Cortex of kidney (tissue), 1 donor: ENCODE measurements around the gene IL20RB.
"Not testable (repeated sequence)": the region's sequence is repeated elsewhere in the genome, so short reads cannot be mapped to it uniquely, and the experiment has no call there.

Experiments
- DNase-seq: peaks from one replicate; lab custom pipeline; 2025; lab: John Stamatoyannopoulos, UW

The IL20RB gene

GRCh38 chr3:136987398-136987980 lies 29.7 kb downstream of the IL20RB start:
- not testable (repeated sequence) for DNase-seq

DNA sequence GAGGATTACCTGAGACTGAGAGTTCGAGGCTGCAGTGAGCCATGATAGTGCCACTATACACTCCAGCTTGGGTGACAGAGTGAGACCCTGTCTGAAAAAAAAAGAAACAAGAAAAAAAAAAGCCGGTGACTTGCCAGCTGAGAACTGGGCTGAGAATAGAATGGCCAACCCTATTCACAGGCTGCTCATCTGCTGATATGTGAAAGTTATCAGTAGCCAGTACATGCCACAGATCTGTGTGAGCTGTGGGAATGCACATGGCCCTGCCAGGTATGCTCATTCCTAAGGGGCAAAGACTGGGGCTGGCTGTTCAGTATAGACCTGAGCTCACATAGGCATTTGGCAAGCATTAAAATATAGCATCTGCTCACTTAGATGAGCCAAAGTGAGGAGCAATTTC lies 30.9 kb downstream of the IL20RB start:
- no peak for DNase-seq

GRCh38 chr3:136989781-136990524 lies 32.2 kb downstream of the IL20RB start:
- no peak for DNase-seq

DNA sequence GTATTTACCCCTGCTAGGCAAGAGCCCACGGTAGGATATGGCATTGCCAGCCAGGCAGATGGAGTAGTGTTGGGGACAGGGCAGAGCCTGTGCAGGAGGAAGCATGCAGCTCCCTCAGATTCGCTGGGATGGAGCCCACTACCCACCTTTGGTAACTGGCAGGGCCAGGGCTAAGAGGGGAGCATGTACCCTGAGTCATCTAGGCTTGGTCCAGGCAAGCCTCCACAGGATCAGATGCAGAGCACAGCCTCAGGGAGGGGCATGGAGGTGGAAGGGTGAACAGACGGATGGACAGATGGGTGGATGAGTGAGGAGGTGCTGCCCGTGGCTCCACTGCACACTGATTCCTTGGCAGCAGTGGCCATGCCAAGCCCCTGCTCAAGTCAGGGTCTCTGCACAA lies 33.0 kb downstream of the IL20RB start:
- DNase-seq, result no peak

- no peak for DNase-seq
Observed at GRCh38 chr3:136992115-136992514, 34.3 kb downstream of the IL20RB start.

DNA sequence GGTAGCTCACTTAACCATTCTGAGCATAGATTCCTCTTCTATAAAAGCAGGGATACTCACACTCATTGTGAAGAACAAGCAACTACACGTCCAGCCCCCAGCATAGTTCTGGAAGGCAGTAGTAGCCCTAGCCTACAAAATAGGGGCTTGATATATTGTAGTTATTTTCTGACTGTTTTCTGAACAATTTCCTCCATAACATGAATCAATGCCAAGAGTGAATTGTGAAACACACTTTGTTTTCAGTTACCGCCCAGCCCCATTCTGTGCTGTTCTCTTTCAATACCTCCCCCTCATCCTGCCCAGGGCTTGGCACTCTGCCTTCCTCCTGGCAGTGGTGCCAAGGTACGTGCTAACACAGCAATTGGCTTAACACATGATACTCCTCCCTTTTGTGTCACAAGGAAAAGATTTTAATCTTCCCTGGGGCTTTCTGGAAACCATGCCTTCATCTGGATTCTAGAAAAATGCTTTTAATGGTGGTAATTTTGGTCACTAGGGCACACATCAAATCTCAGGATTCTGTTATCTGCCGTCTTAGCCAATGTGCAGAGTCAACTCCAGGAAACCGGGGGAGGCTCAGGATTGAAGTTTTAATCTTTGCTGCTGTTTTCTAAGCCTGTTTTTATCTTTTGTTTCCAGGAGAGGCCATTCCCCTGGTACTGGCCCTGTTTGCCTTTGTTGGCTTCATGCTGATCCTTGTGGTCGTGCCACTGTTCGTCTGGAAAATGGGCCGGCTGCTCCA lies 37.2 kb downstream of the IL20RB start:
- DNase-seq, result no peak

GRCh38 chr3:136995652-136996051 lies 37.9 kb downstream of the IL20RB start:
- DNase-seq, result no peak

DNA sequence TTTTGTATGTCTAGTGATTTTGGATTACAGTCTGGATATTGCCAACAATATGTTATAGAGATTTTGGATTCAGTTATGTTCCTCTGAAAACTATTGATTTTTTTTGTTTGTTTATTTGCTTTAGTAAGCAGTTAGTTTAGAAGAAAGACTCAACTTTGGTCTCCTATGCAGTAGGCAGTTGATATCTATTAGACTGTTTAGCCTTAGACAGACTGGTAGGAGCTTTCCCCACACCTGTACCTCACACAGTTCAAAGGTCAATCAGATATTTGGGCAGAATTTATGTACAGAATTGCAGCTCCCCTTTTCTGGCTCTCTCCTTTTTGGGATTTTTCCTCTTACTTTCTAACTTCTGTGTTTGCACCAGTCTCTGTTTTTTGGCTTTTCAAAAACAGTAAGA lies 42.3 kb downstream of the IL20RB start:
- DNase-seq, result no peak

DNA sequence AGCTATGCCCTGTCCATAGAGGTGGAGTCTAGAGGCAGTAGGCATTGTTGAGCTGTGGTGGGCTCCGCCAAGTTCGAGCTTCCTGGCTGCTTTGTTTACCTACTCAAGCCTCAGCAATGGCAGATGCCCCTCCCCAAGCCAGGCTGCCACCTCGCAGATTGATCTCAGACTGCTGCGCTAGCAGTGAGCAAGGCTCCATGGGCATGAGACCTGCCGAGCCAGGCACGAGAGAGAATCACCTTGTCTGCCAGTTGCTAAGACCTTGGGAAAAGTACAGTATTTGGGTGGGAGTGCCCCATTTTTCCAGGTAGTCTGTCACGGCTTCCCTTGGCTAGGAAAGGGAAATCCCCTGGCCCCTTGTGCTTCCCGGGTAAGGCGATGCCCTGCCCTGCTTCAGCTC lies 49.6 kb downstream of the IL20RB start:
- not testable (repeated sequence) for DNase-seq

DNA sequence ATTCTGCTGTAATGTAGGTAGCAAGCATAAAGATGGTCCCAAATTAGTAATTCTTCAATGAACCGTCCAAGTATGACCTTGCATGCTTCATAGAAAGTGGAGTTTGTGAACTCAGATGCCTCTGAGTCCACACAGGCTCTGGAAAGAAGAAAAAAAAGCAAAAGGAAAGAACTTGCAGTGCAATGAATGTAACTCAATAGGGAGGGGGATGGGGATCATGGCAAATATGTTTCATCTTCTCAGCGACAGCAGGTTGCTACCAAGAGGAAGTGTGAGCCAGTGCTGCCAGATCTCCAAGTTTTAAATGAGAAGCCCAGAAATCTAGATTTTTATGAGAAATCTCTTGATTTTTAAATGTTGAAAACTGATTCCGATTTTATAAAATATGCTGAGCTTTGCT lies 50.3 kb downstream of the IL20RB start:
- DNase-seq, result no peak

DNA sequence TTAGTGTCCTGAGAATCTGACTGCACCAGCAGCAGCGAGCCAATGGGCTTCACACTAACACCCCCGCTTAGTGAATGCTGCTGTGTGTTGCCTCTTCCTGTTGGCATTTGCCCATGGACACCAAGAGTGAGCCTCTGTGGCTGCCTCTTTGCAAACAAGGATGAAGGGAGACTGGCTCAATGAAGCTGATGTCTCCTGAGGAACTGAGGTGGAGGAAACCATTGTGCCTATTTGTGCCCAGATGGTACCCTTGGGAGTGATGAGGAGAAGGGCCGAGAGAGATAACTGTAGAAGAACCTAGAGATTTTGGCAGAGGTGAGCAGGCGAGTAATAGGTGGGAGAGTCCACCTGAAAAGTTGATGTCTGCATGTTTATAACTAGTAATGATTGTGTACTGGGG lies 51.2 kb downstream of the IL20RB start:
- no peak for DNase-seq

GRCh38 chr3:137010137-137010536 lies 52.4 kb downstream of the IL20RB start:
- no peak for DNase-seq

GRCh38 chr3:137011153-137011552 lies 53.4 kb downstream of the IL20RB start:
- no peak for DNase-seq

GRCh38 chr3:137012097-137012501 lies 54.3 kb downstream of the IL20RB start:
- no peak for DNase-seq

GRCh38 chr3:137013951-137014688 lies 56.3 kb downstream of the IL20RB start:
- DNase-seq, result no peak

DNA sequence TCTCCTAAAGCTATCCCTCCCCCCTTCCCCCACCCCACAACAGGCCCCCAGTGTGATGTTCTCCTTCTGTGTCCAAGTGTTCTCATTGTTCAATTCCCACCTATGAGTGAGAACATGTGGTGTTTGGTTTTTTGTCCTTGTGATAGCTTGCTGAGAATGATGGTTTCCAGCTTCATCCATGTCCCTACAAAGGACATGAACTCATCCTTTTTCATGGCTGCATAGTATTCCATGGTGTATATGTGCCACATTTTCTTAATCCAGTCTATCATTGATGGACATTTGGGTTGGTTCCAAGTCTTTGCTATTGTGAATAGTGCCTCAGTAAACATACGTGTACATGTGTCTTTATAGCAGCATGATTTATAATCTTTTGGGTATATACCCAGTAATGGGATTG lies 59.5 kb downstream of the IL20RB start:
- DNase-seq, result not testable (repeated sequence)

DNA sequence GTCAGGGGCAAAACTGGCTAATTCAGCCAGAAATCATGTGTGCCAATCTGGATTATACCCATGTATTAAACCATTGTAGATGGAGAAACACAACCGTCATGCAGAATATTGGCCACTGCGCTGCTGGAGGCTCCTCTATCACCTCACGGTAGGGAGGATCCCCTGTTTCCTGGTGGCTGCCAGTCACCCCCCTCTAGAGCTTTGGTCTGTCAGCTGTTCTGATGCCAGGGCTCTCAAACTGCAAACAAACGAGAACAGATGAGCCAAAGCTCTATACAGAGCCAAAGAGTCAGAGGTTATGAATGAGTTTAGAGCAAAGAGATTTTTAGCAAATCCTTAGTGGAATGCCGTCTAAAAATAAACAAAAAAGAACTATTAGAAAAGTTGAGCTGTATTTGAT lies 62.5 kb downstream of the IL20RB start:
- DNase-seq, result no peak

- no peak for DNase-seq
Observed at GRCh38 chr3:137020888-137021287, 63.1 kb downstream of the IL20RB start.

- DNase-seq, result no peak
Observed at GRCh38 chr3:137024348-137024747, 66.6 kb downstream of the IL20RB start.

DNA sequence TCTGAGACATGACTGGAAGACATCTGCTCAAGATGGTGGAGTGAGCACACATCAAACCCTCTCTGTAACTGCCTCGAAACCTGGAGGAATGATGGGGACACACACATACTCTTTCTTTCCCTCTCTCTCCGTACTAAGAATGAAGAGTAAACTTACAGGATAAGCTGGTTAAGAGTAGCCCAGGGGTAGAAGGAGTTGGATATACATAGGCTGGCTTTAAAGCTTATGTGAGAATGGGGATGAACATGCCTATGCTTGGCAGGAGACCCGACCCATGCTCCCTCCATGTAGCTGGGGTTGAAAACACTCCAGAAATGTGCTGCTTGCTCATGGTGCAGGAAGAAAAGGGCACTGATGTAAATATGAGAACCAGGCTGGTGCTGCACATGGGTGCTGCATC lies 68.9 kb downstream of the IL20RB start:
- no peak for DNase-seq

DNA sequence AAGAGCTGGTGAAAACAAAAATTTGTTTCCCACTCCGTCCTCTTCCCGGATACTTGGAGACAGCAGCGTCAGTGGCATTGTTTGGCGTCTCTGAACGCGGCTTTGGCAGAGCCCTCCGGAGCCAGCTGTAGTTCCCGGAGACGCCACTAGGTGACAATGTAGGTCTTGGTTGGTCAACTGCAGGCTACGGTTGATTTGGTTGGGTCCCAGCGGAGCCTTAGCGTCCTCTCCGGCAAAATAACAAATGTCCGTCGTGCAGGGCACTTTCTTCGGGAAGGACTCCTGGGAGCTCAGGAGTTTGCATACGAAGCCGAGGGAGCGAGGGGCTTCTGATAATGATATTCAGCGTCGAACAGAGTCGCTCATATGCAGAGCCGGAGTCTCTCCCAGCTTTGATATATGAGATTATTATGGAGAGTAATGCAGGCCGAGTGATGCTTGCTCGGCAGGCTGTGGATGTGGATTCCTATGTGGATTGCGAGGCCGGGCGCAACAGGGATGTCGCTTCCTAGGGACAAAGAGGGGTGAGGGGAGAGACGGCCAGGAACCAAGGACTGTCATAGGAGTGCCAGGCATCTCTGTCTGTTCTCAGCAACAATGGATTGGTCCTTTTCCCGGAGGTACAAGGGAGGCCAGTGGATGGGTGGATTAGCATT lies 74.8 kb downstream of the IL20RB start:
- DNase-seq, result no peak

- no peak for DNase-seq
Observed at GRCh38 chr3:137035631-137036030, 77.8 kb downstream of the IL20RB start.
